Activated T-cell treated with anti-CD3 and anti-CD28 coated beads, Interleukin-2, amount 50 U/mL, for 4 hours (primary cell): Measurements from ENCODE around the gene DEDD. TPM values are rescaled to one million over a fixed set of nuclear protein-coding genes. Genes with fewer than 3 reads are reported as not detected.
"Not testable (repeated sequence)": the region's sequence is repeated elsewhere in the genome, so short reads cannot be mapped to it uniquely, and the experiment has no call there.

Source experiments
- ATAC-seq, 2 donors: fragments of 200-7000 bp; cut with Tn5 transposase; one replicate each; pipeline ENCODE4 v1.10.0; 2021
- DNase-seq: peaks from one replicate; pipeline ENCODE4 v3.0.0-alpha.2; 2020
- H3K27me3 Mint-ChIP-seq: one replicate; pipeline ENCODE4 v1.8.0; 2021; ENCODE audit warnings: low read depth, mixed read lengths
- H3K36me3 Mint-ChIP-seq: one replicate; pipeline ENCODE4 v1.8.0; 2022; ENCODE audit warnings: mixed read lengths; ENCODE audit not compliant: insufficient read depth
- H3K4me1 Mint-ChIP-seq: one replicate; pipeline ENCODE4 v1.8.0; 2021; ENCODE audit warnings: low read depth, mixed read lengths
- H3K4me3 Mint-ChIP-seq: one replicate; pipeline ENCODE4 v1.8.0; 2021; ENCODE audit warnings: mild to moderate bottlenecking, moderate library complexity, mixed read lengths
- H3K9me3 Mint-ChIP-seq: one replicate; pipeline ENCODE4 v1.8.0; 2021; ENCODE audit warnings: mixed read lengths
- total RNA-seq, 3 donors: library from RNA; stranded (reverse); gene quantifications; one replicate each; pipeline ENCODE4 v1.2.1, GENCODE V29; 2021

DEDD gene
- total RNA-seq, 3 donors from 2014 or later, result 50.7 to 56.7 (median 51.2) TPM

GRCh38 chr1:161122967-161123366 lies 9.5 kb downstream of the DEDD start:
- peaks cover 45% of the 10 kb centered on the region for H3K4me1 Mint-ChIP-seq
- no peak for ATAC-seq

GRCh38 chr1:161121834-161122233 lies 10.6 kb downstream of the DEDD start:
- Mint-ChIP-seq H3K4me1 (peaks cover 41% of the 10 kb centered on the region), H3K27me3 (no peaks in the 10 kb centered on the region), H3K36me3 (peaks cover 44% of the 10 kb centered on the region), H3K4me3 (no peak overlapping the region), H3K9me3 (no peaks in the 10 kb centered on the region)
- DNase-seq (no peak), ATAC-seq (no peak)

More at GRCh38 chr1:161122967-161123366, 9.5 kb downstream of the DEDD start:
- H3K27me3 Mint-ChIP-seq, result no peaks in the 10 kb centered on the region
- no peaks in the 10 kb centered on the region for H3K9me3 Mint-ChIP-seq
- DNase-seq, result no peak
- H3K36me3 Mint-ChIP-seq, result peaks cover 53% of the 10 kb centered on the region
- no peak overlapping the region for H3K4me3 Mint-ChIP-seq

DNA sequence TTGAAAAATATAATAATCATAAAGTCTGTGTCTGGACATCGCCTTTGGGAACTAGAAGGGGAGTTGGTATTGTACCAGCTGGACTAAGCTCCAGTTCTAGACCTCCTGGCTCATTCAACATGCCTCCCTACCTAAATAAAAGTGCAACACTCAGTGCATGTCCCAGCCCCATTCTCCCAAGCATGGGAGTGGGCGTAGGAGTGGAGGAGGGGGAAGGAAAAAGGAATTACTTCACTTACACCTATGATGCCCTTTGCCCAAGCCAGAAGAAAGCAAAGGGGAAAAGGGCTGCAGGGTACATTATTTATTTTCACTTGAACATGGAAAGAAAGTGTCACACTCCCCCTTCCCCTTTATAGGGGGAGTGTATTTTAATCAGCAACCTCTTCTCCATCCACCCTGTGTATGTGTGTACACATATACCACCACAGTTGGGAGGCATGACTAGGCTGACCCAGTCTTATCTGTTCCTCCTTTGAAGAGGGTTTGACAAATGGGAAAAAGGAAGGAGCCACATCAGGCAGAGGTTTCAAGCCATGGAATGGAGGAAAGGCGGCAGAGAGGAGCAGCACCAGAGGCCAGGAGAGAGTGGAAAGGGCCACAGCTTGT lies 11.3 kb downstream of the DEDD start:
- ATAC-seq (no peak), DNase-seq (no peak)
- no peak overlapping the region for H3K4me3 Mint-ChIP-seq
- peaks cover 43% of the 10 kb centered on the region for H3K4me1 Mint-ChIP-seq
- peaks cover 42% of the 10 kb centered on the region for H3K36me3 Mint-ChIP-seq
- H3K9me3 Mint-ChIP-seq, result no peaks in the 10 kb centered on the region
- H3K27me3 Mint-ChIP-seq, result no peaks in the 10 kb centered on the region

GRCh38 chr1:161119092-161119903 lies 13.2 kb downstream of the DEDD start:
- H3K27me3 Mint-ChIP-seq, result no peaks in the 10 kb centered on the region
- peaks cover 55% of the 10 kb centered on the region for H3K4me1 Mint-ChIP-seq
- no peaks in the 10 kb centered on the region for H3K9me3 Mint-ChIP-seq
- peak; percentile 55 for DNase-seq
- H3K36me3 Mint-ChIP-seq, result peaks cover 40% of the 10 kb centered on the region
- peak; percentile 64 to 65 for ATAC-seq
- H3K4me3 Mint-ChIP-seq, result peak overlapping the region; percentile 95

DNA sequence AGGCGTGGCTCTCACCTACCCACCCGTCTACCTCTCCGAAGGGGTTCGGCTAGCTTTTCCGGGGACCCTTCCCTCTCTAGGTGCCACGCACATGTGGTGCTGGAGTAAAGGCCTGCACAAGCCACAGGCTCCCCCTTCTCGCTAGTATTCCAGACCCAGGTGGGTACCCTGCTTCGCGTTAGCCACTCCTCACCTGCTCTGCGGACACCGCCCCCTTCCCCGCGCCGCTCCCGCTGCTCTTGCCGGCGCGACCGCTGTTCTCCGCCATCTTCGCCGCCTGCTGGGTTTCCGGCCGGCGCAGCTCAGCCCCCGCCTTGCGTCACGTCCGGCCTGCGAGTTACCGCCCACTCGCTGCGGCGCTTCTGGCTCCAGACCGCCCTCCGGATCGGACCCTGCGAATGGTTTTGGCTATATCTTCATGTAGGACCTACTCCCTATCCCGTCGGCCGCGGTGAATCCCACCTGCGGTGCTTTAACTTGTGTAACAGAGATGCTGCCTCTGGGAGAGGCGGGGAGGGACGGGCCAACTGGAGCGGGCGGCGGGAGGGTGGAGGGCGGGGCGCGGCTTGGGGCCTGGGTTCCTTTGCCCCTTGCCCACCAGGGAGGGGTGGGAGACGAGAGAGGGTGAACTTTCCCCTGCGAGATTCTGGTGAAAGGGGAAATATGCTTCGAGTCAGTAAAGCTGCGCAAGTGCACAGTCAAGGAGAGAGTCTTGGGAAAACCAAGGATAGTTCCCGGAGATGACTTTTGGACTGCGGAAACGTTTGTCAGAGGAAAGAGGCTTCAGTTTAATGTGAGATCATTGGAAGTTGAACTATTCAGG lies 14.5 kb downstream of the DEDD start, which contains the start of the genes NIT1 and PFDN2:
NIT1 (plus strand) TSS at position 347 of the 823 bp plus-strand sequence; CDS start at position 419, 72 bp downstream.
PFDN2 (minus strand) TSS at position 279 of the 823 bp plus-strand sequence; CDS start at position 268, 11 bp downstream.
- DNase-seq (peak; percentile 79), ATAC-seq (peak; percentile 69 to 77)
- Mint-ChIP-seq H3K27me3 (no peaks in the 10 kb centered on the region), H3K4me3 (peak within 1 kb of the TSS; percentile 95), H3K9me3 (no peaks in the 10 kb centered on the region), H3K4me1 (peaks cover 68% of the 10 kb centered on the region), H3K36me3 (peaks cover 38% of the 10 kb centered on the region)

- Mint-ChIP-seq H3K36me3 (peaks cover 33% of the 10 kb centered on the region), H3K4me1 (peaks cover 77% of the 10 kb centered on the region), H3K4me3 (peak overlapping the region; percentile 95)
- H3K9me3 Mint-ChIP-seq, ATAC-seq, H3K27me3 Mint-ChIP-seq, DNase-seq: not testable (repeated sequence)
Measured at GRCh38 chr1:161115961-161116360, 16.5 kb downstream of the DEDD start.

DNA sequence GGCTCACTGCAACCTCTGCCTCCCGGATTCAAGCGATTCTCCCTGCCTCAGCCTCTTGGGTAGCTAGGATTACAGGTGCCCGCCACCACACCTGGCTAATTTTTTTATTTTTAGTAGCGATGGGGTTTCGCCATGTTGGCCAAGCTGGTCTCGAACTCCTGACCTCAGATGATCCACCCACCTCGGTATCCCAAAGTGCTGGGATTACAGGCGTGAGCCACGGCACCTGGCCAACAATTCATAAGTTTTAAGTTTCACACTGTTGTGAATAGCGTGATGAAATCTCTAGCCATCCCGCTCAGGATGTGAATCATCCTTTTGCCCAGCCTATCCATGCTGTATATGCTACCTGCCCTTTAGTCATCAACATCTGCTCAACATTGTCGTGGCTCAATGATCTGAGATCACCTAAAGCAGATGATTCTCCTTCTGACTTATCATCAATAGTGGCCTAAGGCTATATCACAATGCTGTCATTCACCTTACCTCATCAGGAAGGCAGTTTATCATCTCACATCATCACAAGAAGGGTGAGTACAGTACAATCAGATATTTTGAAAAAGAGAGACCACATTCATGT lies 17.2 kb downstream of the DEDD start:
- no peaks in the 10 kb centered on the region for H3K9me3 Mint-ChIP-seq
- peaks cover 29% of the 10 kb centered on the region for H3K36me3 Mint-ChIP-seq
- DNase-seq (no peak), ATAC-seq (peak; percentile 23 to 35)
- H3K27me3 Mint-ChIP-seq, result no peaks in the 10 kb centered on the region
- H3K4me1 Mint-ChIP-seq, result peaks cover 73% of the 10 kb centered on the region
- peak overlapping the region; percentile 95 for H3K4me3 Mint-ChIP-seq

- H3K4me1 Mint-ChIP-seq, result peaks cover 67% of the 10 kb centered on the region
- H3K4me3 Mint-ChIP-seq, result peak overlapping the region; percentile 95
- no peaks in the 10 kb centered on the region for H3K27me3 Mint-ChIP-seq
- ATAC-seq (no peak), DNase-seq (no peak)
- H3K36me3 Mint-ChIP-seq, result peaks cover 25% of the 10 kb centered on the region
- H3K9me3 Mint-ChIP-seq, result no peaks in the 10 kb centered on the region
Measured at GRCh38 chr1:161114556-161114955, 17.9 kb downstream of the DEDD start.

DNA sequence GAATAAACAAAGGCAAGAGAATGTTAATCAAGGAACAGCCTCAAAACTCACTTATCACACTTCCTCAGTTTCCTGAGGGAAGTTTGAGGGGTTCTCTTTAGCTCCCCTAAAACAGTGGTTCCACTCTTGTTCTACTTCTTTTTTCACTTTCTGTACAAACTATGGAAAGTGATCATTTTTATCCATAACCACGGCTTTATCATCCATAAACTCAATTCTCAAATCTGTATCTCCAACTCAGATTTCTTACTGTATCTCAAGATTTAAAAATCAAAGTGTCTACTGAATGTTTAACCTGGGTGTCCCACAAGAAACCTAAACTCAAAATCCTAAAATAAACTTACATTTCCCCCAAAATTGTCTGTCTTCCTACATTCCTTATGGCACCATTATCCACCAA lies 18.6 kb downstream of the DEDD start:
- Mint-ChIP-seq H3K36me3 (peaks cover 25% of the 10 kb centered on the region), H3K27me3 (no peaks in the 10 kb centered on the region), H3K9me3 (no peaks in the 10 kb centered on the region), H3K4me3 (no peak overlapping the region), H3K4me1 (peaks cover 61% of the 10 kb centered on the region)
- ATAC-seq (no peak), DNase-seq (no peak)

DNA sequence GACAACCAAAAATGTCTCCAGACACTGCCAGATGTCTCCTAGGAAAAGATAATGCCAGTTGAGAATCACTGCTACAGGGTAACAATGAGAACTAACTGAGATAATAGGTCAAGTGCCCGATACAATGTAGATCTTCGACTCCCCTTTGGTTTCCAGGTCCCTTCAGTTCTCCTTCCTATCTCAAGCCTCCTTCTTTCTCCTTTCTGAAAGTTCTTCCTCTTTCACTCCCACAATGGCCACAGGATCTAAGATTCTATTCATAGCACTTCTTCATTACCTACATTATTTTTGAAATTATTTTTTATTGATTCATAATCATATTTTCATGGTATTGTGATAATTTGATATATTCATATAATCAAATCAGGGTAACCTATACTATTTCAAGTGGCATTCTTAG lies 20.9 kb downstream of the DEDD start:
- peaks cover 26% of the 10 kb centered on the region for H3K36me3 Mint-ChIP-seq
- ATAC-seq, result no peak
- H3K4me3 Mint-ChIP-seq, result no peak overlapping the region
- peaks cover 50% of the 10 kb centered on the region for H3K4me1 Mint-ChIP-seq
- H3K9me3 Mint-ChIP-seq, result no peaks in the 10 kb centered on the region
- no peaks in the 10 kb centered on the region for H3K27me3 Mint-ChIP-seq
- DNase-seq, result no peak

DNA sequence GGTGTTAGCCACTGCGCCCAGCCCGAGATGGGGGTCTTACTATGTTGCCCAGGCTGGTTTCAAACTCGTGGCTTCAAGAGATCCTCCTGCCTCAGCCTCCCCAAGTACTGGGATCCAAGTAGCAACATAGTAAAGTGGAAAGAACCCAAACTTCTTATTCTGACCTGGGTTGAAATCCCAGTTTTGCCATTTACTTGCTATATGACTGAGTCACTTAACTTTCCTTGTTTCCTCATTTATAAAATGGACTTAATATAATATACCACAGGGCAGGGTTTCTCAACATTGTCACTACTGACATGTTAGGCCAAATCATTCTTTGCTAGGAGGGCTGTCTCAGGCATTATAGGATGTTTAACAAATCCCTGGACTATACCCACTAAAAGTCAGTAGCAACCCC lies 21.4 kb downstream of the DEDD start:
- Mint-ChIP-seq H3K4me1 (peaks cover 50% of the 10 kb centered on the region), H3K27me3 (no peaks in the 10 kb centered on the region), H3K36me3 (peaks cover 26% of the 10 kb centered on the region), H3K4me3 (no peak overlapping the region), H3K9me3 (no peaks in the 10 kb centered on the region)
- no peak for ATAC-seq
- no peak for DNase-seq

DNA sequence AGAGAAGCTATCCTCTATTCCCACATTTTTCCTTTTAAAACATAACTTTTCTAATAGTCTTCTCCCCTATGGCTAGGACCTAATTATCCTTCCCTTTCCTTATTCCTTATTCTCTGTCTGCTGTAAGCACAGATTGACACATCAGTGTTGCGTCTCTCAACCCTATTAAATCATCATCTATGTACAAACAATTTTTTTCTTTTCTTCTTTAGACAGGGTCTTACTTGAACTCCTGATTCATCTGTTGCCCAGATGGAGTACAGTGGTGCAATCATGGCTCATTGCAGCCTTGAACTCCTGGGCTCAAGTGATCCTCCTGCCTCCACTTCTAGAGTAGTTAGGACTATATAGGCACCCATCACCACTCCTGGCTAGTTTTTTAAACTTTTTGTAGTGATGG lies 26.0 kb downstream of the DEDD start:
- Mint-ChIP-seq H3K4me3 (no peak overlapping the region), H3K27me3 (no peaks in the 10 kb centered on the region), H3K36me3 (peaks cover 22% of the 10 kb centered on the region), H3K9me3 (no peaks in the 10 kb centered on the region), H3K4me1 (peaks cover 21% of the 10 kb centered on the region)
- ATAC-seq (no peak), DNase-seq (no peak)

- Mint-ChIP-seq H3K4me1 (peaks cover 32% of the 10 kb centered on the region), H3K4me3 (no peak overlapping the region)
- no peak for DNase-seq
Measured at GRCh38 chr1:161100556-161100955, 31.9 kb downstream of the DEDD start.

More at GRCh38 chr1:161100556-161100955, 31.9 kb downstream of the DEDD start:
- Mint-ChIP-seq H3K27me3 (no peaks in the 10 kb centered on the region), H3K9me3 (no peaks in the 10 kb centered on the region), H3K36me3 (peaks cover 22% of the 10 kb centered on the region)
- no peak for ATAC-seq
